ENCODE data around the gene POP7. TPM values are rescaled to one million over a fixed set of nuclear protein-coding genes. Genes with fewer than 3 reads are reported as not detected.
A peak's percentile ranks its signal among the peaks of the same experiment; 100 is the strongest.

POP7 gene
- polyA plus RNA-seq, 6 donors from 2014 or later = 25.3 to 41.0 (median 34.6) TPM

DNA sequence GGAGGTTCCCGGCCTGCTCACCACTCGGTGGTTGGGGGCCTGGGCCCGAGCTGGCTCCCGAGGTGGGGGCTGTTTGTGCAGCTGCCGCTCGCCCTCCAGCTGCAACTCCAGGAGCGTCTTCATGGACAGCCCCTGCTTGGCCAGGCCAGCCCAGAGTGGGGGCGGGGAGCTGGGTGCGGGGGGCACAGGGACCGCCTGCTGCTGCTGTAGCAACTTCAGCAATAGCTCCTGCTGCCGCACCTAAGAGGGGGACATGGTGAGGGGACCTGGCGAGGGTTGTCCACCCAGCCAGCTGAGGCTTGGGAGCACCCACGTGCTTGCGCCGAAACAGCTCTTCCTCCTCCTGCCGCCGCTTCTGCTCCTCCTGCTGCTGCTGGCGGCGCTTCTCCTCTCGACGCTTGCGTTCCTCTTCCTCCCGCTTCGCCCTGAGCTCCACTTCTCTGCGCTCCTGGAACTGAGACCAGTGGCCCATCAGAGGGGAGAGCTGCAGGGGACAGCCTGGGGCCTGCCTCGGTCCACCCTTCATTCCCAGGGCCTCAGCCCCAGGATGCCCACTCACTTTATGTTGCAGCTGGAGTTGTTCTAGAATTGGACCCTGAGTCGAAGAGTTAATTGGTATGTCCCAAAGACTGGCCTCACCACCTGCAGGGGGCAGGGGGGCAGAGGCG is 22.8 kb upstream of the POP7 start:
- H3K9me3 Mint-ChIP-seq = no peaks in the 10 kb centered on the region
- DNase-seq = no peak
- no peak for ATAC-seq (ENCODE audit: low read depth in 2 of 2)
- H3K4me1 Mint-ChIP-seq = peaks cover 4 to 12% (median 7%) of the 10 kb centered on the region in 3 donors
- H3K27me3 Mint-ChIP-seq = no peaks in the 10 kb centered on the region
- no peak overlapping the region for H3K4me3 Mint-ChIP-seq
- H3K27ac Mint-ChIP-seq = peak overlapping the region in 1 of 6 donors; percentile 69
- no peaks in the 10 kb centered on the region for H3K36me3 Mint-ChIP-seq

DNA sequence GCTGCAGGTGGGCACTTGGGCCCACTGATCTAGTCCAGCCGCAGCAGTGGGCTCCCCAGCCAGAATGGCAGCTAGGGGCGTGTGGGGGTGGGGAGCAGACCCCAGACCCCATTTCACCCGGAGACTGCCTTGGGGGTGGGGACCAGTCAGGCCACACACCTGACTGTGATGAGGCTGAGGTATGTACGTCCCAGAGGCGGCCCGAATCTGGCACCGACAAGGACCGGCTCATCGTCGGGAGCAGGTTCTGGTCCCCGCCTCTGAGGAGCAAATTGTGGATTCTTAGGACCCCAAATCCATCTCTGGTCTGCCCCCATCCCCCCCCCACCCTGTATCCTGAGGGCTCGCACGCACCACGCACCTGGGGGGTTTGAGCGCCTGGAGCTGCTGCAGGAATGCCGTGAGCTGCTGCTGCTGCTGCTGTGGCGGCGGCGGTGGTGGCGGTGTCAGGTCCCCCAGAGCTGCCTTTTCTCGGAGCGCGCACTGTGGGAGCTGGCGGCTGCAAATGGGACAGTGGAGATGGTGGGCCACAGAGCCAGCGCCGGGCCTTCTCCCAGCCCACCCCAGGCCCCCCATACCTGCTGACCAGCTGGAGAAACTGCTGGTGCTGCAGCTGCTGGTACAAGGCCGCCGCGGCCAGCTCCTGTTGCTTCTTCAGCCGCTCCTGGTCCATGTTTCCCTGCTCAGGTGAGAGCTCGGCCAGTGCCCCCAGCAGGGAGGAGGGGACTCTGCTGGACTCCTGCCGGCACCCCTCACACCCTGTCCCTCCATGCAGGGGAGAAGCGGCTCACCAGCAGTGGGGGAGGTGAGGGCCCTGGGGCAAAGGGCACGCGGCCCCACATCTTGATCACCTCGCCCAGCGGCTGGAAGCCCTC is 22.0 kb upstream of the POP7 start:
- Mint-ChIP-seq H3K27me3 (no peaks in the 10 kb centered on the region), H3K27ac (peak overlapping the region in 1 of 6 donors; percentile 69), H3K4me1 (peaks cover 3 to 17% (median 8%) of the 10 kb centered on the region in 3 donors), H3K4me3 (no peak overlapping the region), H3K9me3 (no peaks in the 10 kb centered on the region), H3K36me3 (no peaks in the 10 kb centered on the region)
- ATAC-seq (ENCODE audit: low read depth in 2 of 2) (no peak), DNase-seq (no peak)

DNA sequence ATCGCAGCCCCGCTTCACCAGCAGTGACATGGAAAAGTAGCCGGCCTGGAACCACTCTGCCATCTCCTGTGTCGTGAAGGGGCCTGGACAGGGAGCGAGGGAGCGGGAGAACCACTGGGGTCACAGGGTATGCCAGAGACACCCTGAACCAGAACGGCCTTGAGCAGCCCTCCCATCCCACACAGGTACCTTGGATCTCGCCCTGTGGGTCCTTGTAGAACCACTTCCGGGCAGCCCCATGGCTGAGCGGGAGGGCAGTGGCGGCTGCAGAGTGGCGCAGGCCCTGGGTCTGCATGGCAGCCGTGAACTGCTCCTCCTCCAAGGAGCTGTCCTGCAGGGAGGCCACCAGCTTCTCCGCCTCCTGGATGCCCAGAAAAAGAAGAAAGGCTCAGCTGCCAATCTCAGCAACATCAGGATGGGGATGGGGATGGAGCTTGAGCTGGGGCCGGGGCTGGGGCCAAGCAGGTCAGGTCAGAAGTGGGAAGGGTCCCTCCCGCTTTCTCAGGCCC is 21.3 kb upstream of the POP7 start:
- DNase-seq (no peak), ATAC-seq (ENCODE audit: low read depth in 2 of 2) (no peak)
- H3K27ac Mint-ChIP-seq = no peak overlapping the region
- no peak overlapping the region for H3K4me3 Mint-ChIP-seq
- peaks cover 10 to 20% (median 15%) of the 10 kb centered on the region in 3 donors for H3K4me1 Mint-ChIP-seq
- no peaks in the 10 kb centered on the region for H3K27me3 Mint-ChIP-seq
- peaks cover 0 to under 1% (median 0%) of the 10 kb centered on the region in 7 donors for H3K9me3 Mint-ChIP-seq
- no peaks in the 10 kb centered on the region for H3K36me3 Mint-ChIP-seq

DNA sequence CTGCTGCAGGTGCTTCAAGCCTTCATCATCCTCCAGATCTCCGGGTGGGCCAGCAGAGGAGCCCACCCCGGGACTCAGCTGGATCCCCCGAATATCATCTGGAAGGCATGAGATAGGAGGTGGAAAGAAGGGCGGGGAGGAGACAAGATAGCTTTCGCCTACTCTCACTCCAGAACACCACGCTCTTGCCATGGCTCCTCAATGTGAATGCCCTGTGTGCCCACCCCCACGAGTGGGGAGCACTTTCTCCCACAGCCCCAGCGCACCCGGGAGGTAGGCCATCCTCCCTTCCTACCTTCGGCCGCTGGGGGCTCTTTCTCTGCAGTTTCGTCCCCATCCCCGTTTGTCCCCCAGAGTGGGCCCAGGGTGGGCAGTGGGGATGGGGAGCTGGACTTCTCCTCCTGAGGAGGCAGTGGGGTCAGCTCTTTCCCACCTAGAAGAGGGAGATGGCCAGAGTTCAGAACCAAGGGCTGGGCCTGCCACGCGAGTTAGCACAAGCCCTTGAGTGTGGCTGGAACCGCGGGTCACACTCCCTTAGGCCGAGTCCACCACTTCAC is 20.8 kb upstream of the POP7 start:
- peak overlapping the region in 2 of 6 donors; percentile 31 to 63 for H3K27ac Mint-ChIP-seq
- no peak for ATAC-seq (ENCODE audit: low read depth in 2 of 2)

DNA sequence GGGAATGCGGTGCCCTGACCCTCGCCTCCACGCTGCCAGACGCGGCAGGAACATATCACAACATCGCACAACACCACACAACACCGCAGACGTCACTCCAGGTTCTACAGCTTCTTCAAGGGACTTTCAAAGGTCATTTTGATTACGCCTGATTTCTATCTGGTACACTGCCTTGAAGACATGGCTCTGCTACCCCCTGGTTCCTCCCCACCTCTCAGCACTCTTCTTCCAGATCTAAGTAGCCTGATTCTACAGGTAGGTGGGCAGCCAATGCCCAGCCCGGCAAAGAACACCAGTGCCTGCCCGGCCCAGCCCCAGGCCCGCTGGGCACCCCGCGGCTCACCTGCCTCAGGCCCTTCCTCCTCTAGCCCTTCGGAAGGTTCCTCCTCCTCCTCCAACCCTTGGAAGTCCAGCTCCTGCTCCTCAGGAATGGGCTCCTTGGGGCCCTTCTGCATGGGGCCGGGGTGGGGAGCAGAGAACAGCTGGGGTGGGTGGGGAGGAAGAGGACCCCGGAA is 20.2 kb upstream of the POP7 start:
- Mint-ChIP-seq H3K36me3 (no peaks in the 10 kb centered on the region), H3K27ac (peak overlapping the region in 1 of 6 donors; percentile 31), H3K27me3 (no peaks in the 10 kb centered on the region), H3K9me3 (peaks cover 0 to 2% (median 0%) of the 10 kb centered on the region in 7 donors), H3K4me1 (peaks cover 19 to 22% (median 20%) of the 10 kb centered on the region in 3 donors), H3K4me3 (no peak overlapping the region)
- DNase-seq (no peak), ATAC-seq (ENCODE audit: low read depth in 2 of 2) (no peak)

More for the DNA sequence above, 20.8 kb upstream of the POP7 start:
- no peaks in the 10 kb centered on the region for H3K27me3 Mint-ChIP-seq
- H3K9me3 Mint-ChIP-seq = peaks cover 0 to 2% (median 0%) of the 10 kb centered on the region in 7 donors
- peaks cover 16 to 22% (median 21%) of the 10 kb centered on the region in 3 donors for H3K4me1 Mint-ChIP-seq
- no peaks in the 10 kb centered on the region for H3K36me3 Mint-ChIP-seq
- no peak for DNase-seq
- H3K4me3 Mint-ChIP-seq = no peak overlapping the region

DNA sequence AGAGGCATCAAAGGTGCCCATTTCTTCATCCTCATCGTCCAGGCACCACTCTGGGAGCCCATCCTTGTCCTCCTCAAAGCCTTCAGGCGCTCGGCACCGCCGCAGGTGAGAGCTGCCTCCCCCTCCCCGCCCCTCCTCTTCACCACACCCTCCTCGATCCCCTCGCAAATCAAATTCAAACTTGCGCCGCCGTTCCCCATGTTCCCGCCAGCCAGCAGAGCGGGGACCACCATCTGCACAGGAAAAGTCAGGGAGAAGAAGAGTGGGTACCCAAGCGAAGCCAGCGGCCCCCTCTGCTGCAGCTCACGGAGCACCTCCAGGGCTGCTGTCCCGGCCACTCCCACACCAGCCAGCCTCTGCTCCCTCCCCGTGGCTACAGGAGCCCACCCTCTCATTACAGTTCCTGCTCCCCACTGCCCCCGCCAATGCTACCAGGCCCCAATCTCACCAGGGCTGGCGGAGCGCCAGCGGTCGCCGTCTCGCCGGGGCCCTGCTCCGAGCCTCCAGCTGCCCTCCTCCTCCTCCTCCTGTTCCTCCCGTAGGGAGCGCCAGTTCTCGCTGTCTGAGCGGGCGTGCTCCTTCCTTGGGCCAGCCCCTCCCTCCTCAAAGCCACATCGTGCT is 19.6 kb upstream of the POP7 start:
- Mint-ChIP-seq H3K4me1 (peaks cover 19 to 26% (median 22%) of the 10 kb centered on the region in 3 donors), H3K36me3 (no peaks in the 10 kb centered on the region), H3K27me3 (no peaks in the 10 kb centered on the region), H3K4me3 (no peak overlapping the region), H3K27ac (peak overlapping the region in 2 of 6 donors; percentile 10 to 60), H3K9me3 (peaks cover 0 to 2% (median 0%) of the 10 kb centered on the region in 7 donors)
- no peak for DNase-seq
- no peak for ATAC-seq (ENCODE audit: low read depth in 2 of 2)

DNA sequence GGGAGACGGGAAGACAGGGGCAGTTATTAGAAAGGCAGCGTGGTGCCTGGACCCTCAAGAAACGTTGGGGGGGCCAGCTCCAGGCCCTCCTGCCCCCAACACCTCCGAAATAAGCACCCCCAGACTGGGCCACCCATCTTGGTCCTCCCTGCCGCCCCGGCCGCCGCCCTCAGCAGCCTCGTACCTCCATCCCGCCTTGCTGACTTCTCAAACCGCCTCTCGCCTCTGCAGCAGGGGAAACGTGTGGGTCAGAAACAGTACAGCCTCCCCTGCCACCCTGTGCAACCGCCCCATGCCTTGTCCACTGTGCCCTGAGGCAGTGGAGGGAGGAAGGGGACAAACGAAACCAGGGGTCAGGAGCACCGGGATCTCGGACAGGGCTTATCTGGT is 19.1 kb upstream of the POP7 start:
- ATAC-seq (ENCODE audit: low read depth in 2 of 2) = no peak
- Mint-ChIP-seq H3K36me3 (no peaks in the 10 kb centered on the region), H3K9me3 (peaks cover 0 to 2% (median 0%) of the 10 kb centered on the region in 7 donors), H3K4me3 (no peak overlapping the region), H3K27me3 (no peaks in the 10 kb centered on the region), H3K27ac (peak overlapping the region in 1 of 6 donors; percentile 60), H3K4me1 (peaks cover 23 to 30% (median 27%) of the 10 kb centered on the region in 3 donors)
- no peak for DNase-seq

DNA sequence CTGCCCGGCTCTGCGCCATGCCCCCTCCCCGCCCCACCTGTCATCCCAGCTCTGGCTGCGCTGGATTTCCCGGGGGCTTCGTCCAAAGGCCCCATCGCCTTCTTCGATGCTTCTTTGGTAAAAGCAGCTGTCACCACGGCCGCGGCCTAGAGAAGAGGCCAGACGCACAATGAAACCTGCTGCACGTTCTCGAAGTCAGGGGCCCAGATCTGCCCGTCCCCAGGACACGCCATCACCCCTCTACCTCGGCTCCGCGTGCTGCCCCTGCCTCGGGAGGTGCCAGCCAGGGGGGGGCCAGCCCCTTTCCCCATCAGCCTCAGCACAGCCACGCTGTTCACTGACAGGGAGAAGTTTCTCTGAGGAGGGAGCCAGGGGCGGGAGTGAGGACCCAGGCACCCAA is 18.7 kb upstream of the POP7 start:
- Mint-ChIP-seq H3K4me1 (peaks cover 28 to 35% (median 31%) of the 10 kb centered on the region in 3 donors), H3K36me3 (no peaks in the 10 kb centered on the region), H3K27ac (peak overlapping the region in 1 of 6 donors; percentile 42), H3K4me3 (no peak overlapping the region), H3K9me3 (peaks cover 0 to 2% (median 0%) of the 10 kb centered on the region in 7 donors), H3K27me3 (no peaks in the 10 kb centered on the region)
- ATAC-seq (ENCODE audit: low read depth in 2 of 2) = no peak
- no peak for DNase-seq

DNA sequence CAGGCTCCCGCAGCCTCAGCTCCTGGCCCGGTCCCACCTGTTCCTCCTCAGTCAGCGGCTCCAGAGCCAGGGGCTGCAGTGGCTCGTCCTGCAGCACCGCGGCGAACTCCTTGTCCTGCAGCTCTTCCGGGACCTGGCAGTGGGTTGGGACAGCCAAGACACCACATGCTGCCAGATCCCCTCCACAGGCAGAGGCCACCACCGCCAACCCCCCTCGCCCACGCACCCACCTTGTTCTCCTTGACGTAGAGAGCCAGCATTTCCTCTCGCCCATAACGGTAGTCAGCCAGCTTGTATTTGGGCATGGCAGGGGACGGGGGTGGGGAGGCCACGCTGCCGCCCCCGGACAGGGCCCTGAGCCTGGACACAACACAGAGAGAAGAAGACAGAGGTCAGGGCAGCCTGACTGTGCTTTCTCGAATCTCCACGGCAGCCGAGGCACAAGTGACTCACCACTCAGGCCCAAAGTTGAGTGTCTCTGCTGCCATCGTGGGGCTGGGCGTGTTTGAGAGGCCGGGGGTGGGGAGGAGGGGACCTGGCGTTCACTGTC is 18.1 kb upstream of the POP7 start:
- Mint-ChIP-seq H3K27me3 (no peaks in the 10 kb centered on the region), H3K27ac (no peak overlapping the region), H3K36me3 (no peaks in the 10 kb centered on the region), H3K4me3 (no peak overlapping the region), H3K4me1 (peaks cover 34 to 40% (median 37%) of the 10 kb centered on the region in 3 donors), H3K9me3 (peaks cover 0 to 2% (median 0%) of the 10 kb centered on the region in 7 donors)
- no peak for ATAC-seq (ENCODE audit: low read depth in 2 of 2)
- DNase-seq = no peak

DNA sequence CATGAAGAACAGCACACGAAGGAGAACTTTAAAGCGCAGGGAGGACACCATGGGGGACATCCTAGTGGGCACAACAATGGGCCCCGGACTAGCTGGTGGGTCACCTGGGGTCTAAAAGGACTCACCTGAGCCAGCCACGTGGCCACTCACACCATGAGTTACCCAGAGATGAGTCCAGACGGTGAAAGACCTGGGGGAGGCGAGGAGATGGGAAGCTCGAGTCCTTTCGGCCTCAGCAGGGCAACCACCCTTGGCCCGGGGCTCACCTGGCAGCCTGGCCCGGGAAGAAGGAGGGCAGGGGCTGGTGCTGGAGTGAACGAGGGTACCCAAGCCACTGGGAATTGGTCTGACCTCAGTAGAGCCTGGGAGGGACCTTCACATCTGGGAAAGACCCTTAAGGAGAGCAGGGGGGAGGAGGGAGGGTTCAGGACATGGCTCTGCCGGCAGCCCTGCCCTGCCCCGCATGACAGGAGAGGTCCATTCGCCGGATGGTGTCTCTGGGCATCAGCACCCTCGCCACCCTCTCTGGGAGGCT is 17.5 kb upstream of the POP7 start:
- Mint-ChIP-seq H3K4me1 (peaks cover 39 to 46% (median 42%) of the 10 kb centered on the region in 3 donors), H3K4me3 (peak overlapping the region in 1 of 8 donors; percentile 52), H3K36me3 (no peaks in the 10 kb centered on the region), H3K27ac (peak overlapping the region in 3 of 6 donors; percentile 17 to 93 (median 79)), H3K27me3 (no peaks in the 10 kb centered on the region), H3K9me3 (peaks cover 0 to 2% (median 0%) of the 10 kb centered on the region in 7 donors)
- DNase-seq = no peak
- ATAC-seq (ENCODE audit: low read depth in 2 of 2) = no peak

DNA sequence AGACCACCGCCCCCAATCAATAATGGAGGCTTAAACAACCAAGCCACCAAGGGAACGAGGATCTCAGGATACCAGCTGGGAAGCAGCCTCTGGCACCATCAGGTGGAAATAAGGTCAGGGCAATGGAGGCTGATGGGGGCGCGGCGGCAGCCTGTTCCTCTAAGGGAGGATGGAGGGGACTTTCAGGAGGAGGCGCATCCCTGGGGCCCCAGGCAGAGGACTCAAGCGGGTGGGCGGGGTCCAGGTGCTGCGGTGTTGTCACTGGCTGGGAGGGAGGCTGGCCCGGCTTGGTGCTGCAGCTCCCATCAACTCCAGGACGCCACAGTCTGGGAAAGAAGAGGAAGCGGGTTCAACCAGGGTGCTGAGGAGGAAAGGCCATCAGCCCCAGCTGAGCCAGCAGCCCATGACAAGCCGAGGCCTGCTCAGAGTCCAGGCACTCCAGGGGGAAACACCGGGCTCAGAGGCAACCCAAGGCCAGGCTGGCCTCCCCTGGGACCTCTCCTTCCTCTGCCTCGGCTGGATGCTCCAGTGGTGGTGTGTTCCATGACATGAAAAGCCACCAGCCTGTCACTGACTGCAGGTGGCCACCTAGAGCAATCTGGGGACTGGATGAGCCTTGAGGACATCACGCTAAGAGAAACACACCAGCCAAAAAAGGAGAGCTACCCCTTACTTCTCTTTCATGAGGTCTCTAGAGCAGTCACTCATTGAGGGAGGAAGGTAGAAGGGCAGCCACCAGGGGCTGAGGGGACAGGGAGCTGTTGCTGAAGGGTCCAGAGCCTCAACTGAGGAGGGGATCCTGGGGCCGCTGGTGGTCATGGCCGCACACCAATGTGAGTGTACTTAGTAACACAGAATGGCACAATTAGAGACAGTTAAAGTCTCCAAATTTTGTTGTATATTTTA is 16.4 kb upstream of the POP7 start:
- Mint-ChIP-seq H3K36me3 (no peaks in the 10 kb centered on the region), H3K27me3 (no peaks in the 10 kb centered on the region), H3K4me3 (peak overlapping the region in 6 of 8 donors; percentile 3 to 69 (median 44)), H3K27ac (peak overlapping the region in 5 of 6 donors; percentile 7 to 92 (median 17)), H3K9me3 (peaks cover 0 to 2% (median 0%) of the 10 kb centered on the region in 7 donors), H3K4me1 (peaks cover 40 to 47% (median 44%) of the 10 kb centered on the region in 3 donors)
- ATAC-seq (ENCODE audit: low read depth in 2 of 2) (no peak), DNase-seq (no peak)

Measured in naive B cell (primary cell).